CD14-positive monocyte (primary cell): ENCODE data around the gene HEY2. TPM values are rescaled to one million over a fixed set of nuclear protein-coding genes. Genes with fewer than 3 reads are reported as not detected.

Experiments used
- DNase-seq, 3 donors: peaks; one replicate each; pipeline ENCODE4 v3.0.0-alpha.2; 2011 to 2022
- H2AFZ ChIP-seq: 2 replicates; pipeline ENCODE4 v1.6.0; 2012; ENCODE audit warnings: mild to moderate bottlenecking, low read depth, low read length, inconsistent platforms; ENCODE audit not compliant: insufficient read depth, poor library complexity, severe bottlenecking
- H3K27ac ChIP-seq, 2 donors: 1 replicate in 1 of 2; 2 replicates in 1 of 2; pipeline ENCODE4 v1.5.1; 2012 to 2013; ENCODE audit warnings: low read length in 2 of 2, control low read depth in 1 of 2, inconsistent platforms in 1 of 2, low read depth in 1 of 2, mild to moderate bottlenecking in 1 of 2
- H3K27me3 ChIP-seq, 2 donors: one replicate each; pipeline versions ENCODE4 v1.6.0 to v1.6.1; 2011 to 2013; ENCODE audit warnings: low read length in 2 of 2; ENCODE audit not compliant: control insufficient read depth in 2 of 2, insufficient read depth in 2 of 2
- H3K36me3 ChIP-seq, 2 donors: replicated peaks in 1 of 2; 1 replicate in 1 of 2; 2 replicates in 1 of 2; pipeline versions ENCODE4 v1.5.1 to v1.6.1; 2012 to 2013; ENCODE audit warnings: low read length in 2 of 2, control low read depth in 1 of 2, inconsistent platforms in 1 of 2, mild to moderate bottlenecking in 1 of 2; ENCODE audit not compliant: insufficient read depth in 2 of 2, control insufficient read depth in 1 of 2
- H3K4me1 ChIP-seq, 2 donors: 1 replicate in 1 of 2; 2 replicates in 1 of 2; pipeline versions ENCODE4 v1.5.1 to v1.6.1; 2012 to 2013; ENCODE audit warnings: low read length in 2 of 2, control low read depth in 1 of 2, inconsistent platforms in 1 of 2, mild to moderate bottlenecking in 1 of 2, moderate library complexity in 1 of 2; ENCODE audit not compliant: insufficient read depth in 2 of 2, control insufficient read depth in 1 of 2
- H3K4me2 ChIP-seq: replicated peaks from 2 replicates; pipeline ENCODE3; 2012; ENCODE audit warnings: low read length, moderate library complexity, mild to moderate bottlenecking; ENCODE audit not compliant: poor library complexity, severe bottlenecking; ENCODE audit errors: extremely low read depth
- H3K4me3 ChIP-seq, 3 experiments: fragments of 200-600 bp in 1 of 3; sonication (generic) in 1 of 3; replicated peaks in 1 of 3; 1 replicate in 2 of 3; 2 replicates in 1 of 3; pipeline ENCODE4 v1.5.1; 2011 to 2013; ENCODE audit warnings: low read length in 3 of 3, mild to moderate bottlenecking in 3 of 3, control low read depth in 2 of 3, low read depth in 2 of 3, inconsistent platforms in 1 of 3, moderate library complexity in 1 of 3
- H3K79me2 ChIP-seq: 2 replicates; pipeline ENCODE4 v1.6.0; 2012; ENCODE audit warnings: mild to moderate bottlenecking, control low read depth, inconsistent platforms, low read length, moderate library complexity; ENCODE audit not compliant: insufficient read depth
- H3K9ac ChIP-seq: 2 replicates; pipeline ENCODE4 v1.6.0; 2017; ENCODE audit warnings: low read length, mild to moderate bottlenecking; ENCODE audit not compliant: insufficient read depth, poor library complexity, severe bottlenecking
- H3K9me3 ChIP-seq, 2 donors: replicated peaks in 1 of 2; 1 replicate in 1 of 2; 2 replicates in 1 of 2; pipeline versions ENCODE4 v1.5.1 to v1.6.1; 2012 to 2013; ENCODE audit warnings: low read length in 2 of 2, control low read depth in 1 of 2; ENCODE audit not compliant: control insufficient read depth in 1 of 2, insufficient read depth in 1 of 2
- H4K20me1 ChIP-seq: 2 replicates; pipeline ENCODE4 v1.6.0; 2012; ENCODE audit warnings: mild to moderate bottlenecking, low read length, control low read depth, moderate library complexity; ENCODE audit not compliant: insufficient read depth
- H3K27ac Mint-ChIP-seq, 7 donors: one replicate each; pipeline ENCODE4 v1.8.0; 2020; ENCODE audit warnings: mild to moderate bottlenecking in 7 of 7, mixed read lengths in 7 of 7, moderate library complexity in 6 of 7, inconsistent platforms in 2 of 7
- H3K27me3 Mint-ChIP-seq, 3 donors: one replicate each; pipeline ENCODE4 v1.8.0; 2021 to 2022; ENCODE audit warnings: low read depth in 3 of 3, mild to moderate bottlenecking in 3 of 3, mixed read lengths in 3 of 3, moderate library complexity in 3 of 3, inconsistent platforms in 1 of 3
- H3K36me3 Mint-ChIP-seq, 2 donors: one replicate each; pipeline ENCODE4 v1.8.0; 2020; ENCODE audit warnings: mixed read lengths in 2 of 2, inconsistent platforms in 1 of 2, mild to moderate bottlenecking in 1 of 2
- H3K4me1 Mint-ChIP-seq: one replicate; pipeline ENCODE4 v1.8.0; 2020; ENCODE audit warnings: mild to moderate bottlenecking, mixed read lengths
- H3K4me3 Mint-ChIP-seq, 2 donors: one replicate each; pipeline ENCODE4 v1.8.0; 2020; ENCODE audit warnings: mild to moderate bottlenecking in 2 of 2, mixed read lengths in 2 of 2, moderate library complexity in 1 of 2
- H3K9me3 Mint-ChIP-seq, 7 donors: one replicate each; pipeline ENCODE4 v1.8.0; 2020 to 2022; ENCODE audit warnings: mixed read lengths in 7 of 7, mild to moderate bottlenecking in 6 of 7, moderate library complexity in 6 of 7, inconsistent platforms in 2 of 7
- CTCF ChIP-seq: fragments of 200-600 bp; IDR thresholded peaks from one replicate; pipeline ENCODE4 v1.8.0; 2022; ENCODE audit warnings: antibody characterized with exemption, mild to moderate bottlenecking
- WGBS: methylation state at CpG from one replicate; pipeline ENCODE4 v1.1.5; 2013; ENCODE audit warnings: missing lambda C conversion rate; ENCODE audit not compliant: insufficient coverage; 5-methylcytosine and 5-hydroxymethylcytosine counted together
- intact Hi-C, 2 donors: fragments of 100-400 bp; cut with micrococcal nuclease; formaldehyde crosslinking; loops; one replicate each; pipeline versions ENCODE4 v1.15.0 to v1.15.1; 2023
- polyA plus RNA-seq, 3 donors: library from polyadenylated mRNA; depleted of rRNA in 1 of 3; unstranded in 2 of 3; stranded (reverse) in 1 of 3; fragments of 300-500 nt in 2 of 3; fragments of >200 nt in 1 of 3; fragmentation: Illumina TruSeq in 2 of 3; gene quantifications; 1 replicate in 2 of 3; 2 replicates in 1 of 3; pipeline ENCODE4 v1.2.3, GENCODE V29; 2012 to 2021

HEY2 gene
- polyA plus RNA-seq, 3 donors, result not detected

DNA sequence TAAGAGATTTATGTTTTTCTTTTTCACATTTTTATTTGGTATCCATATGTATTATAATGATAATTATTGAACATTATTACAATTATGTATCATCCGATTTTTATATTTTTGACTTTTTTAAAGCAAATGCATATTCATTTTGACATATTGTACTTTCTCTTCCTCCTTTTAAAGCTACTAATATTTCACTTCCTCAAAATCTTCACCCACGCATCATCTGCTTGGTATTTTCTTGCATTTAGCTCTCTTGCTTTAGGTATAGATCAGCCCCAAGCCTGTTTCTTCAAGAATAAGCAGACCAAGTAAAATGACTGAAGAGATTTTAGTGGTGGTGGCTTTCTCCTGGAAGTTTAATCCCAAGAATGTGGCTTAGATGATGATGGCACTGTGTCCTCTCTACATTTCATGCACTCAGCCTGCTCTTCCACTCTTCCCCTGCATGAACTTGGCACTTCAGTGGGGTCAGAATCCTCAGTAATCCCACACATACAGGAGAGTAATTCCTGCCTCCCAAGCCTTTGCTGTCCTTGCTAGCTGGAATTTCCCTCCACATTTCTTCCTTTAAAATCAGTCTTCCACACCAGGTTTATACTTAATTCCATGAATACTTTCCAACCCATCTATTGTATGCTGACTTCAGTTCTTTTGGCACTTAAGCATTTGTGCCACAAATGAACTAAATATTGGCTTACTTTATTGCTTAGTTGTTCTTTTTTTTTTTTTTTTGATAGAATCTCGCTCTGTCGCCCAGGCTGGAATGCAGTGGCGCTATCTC is 49.5 kb downstream of the HEY2 start:
- Histone ChIP-seq H3K27ac (peak overlapping the region; percentile 34 to 79), H3K9me3 (no peaks in the 10 kb centered on the region), H3K4me1 (peaks cover 39 to 46% of the 10 kb centered on the region in 2 donors), H3K4me2 (peak overlapping the region; percentile 56), H4K20me1 (no peaks in the 10 kb centered on the region), H3K27me3 (no peaks in the 10 kb centered on the region), H3K9ac (no peak overlapping the region), H3K36me3 (no peaks in the 10 kb centered on the region), H3K79me2 (peaks cover 74% of the 10 kb centered on the region), H3K4me3 (peak overlapping the region in 2 of 3 experiments; percentile 5 to 51), H2AFZ (peak overlapping the region; percentile 46)
- Mint-ChIP-seq H3K27ac (peak overlapping the region; percentile 76 to 95 (median 84)), H3K4me3 (peak overlapping the region in 1 of 2 donors; percentile 71), H3K36me3 (peaks cover 0 to 3% of the 10 kb centered on the region in 2 donors), H3K27me3 (no peaks in the 10 kb centered on the region), H3K9me3 (no peaks in the 10 kb centered on the region), H3K4me1 (peaks cover 53% of the 10 kb centered on the region)
- DNase-seq, result peak; percentile 50 to 63 (median 57)
- TF ChIP-seq CTCF, result no peak
- no CpG with 5 or more reads among the region's 5 CpGs for WGBS
- intact Hi-C loops, result loop anchor here in 1 of 2 donors (10.0 kb wide), 1 partner anchor 46 kb away; no protein-coding TSS in a partner anchor

DNA sequence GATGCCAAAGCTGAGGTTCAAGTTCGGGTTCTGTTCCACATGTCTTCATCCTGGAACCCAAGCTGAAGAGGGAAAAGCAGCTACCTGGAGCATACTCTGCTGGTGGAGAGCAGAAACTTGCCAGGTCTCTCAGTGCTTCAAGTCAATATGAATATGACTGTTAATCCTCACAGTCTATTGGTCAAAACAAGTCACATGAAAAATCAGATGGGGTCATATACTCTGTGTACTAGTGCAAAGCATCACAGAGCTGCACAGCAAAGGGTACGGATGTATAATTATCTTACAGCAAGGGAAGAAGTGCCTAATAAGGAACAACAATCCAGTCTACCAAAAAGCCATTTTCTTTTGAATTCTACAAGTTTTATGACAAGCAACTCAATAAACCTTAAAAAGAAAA is 53.0 kb downstream of the HEY2 start:
- H2AFZ ChIP-seq, result no peak overlapping the region
- Mint-ChIP-seq H3K9me3 (no peaks in the 10 kb centered on the region), H3K27ac (peak overlapping the region; percentile 83 to 90 (median 88)), H3K4me3 (no peak overlapping the region), H3K4me1 (peaks cover 58% of the 10 kb centered on the region), H3K36me3 (peaks cover 0 to 2% of the 10 kb centered on the region in 2 donors), H3K27me3 (no peaks in the 10 kb centered on the region)
- WGBS, result no CpG with 5 or more reads among the region's 2 CpGs
- peak overlapping the region; percentile 51 for H3K4me2 ChIP-seq
- H3K9ac ChIP-seq, result no peak overlapping the region
- no peaks in the 10 kb centered on the region for H4K20me1 ChIP-seq
- intact Hi-C loops, result no loop called here
- H3K9me3 ChIP-seq, result no peaks in the 10 kb centered on the region
- no peaks in the 10 kb centered on the region for H3K27me3 ChIP-seq
- H3K4me1 ChIP-seq, result peaks cover 43 to 46% of the 10 kb centered on the region in 2 donors
- TF ChIP-seq CTCF, result no peak
- no peak for DNase-seq
- peak overlapping the region in 1 of 2 donors; percentile 85 for H3K27ac ChIP-seq
- peak overlapping the region in 1 of 3 experiments; percentile 44 for H3K4me3 ChIP-seq
- H3K36me3 ChIP-seq, result no peaks in the 10 kb centered on the region
- peaks cover 49% of the 10 kb centered on the region for H3K79me2 ChIP-seq
